Left cardiac atrium (tissue), 4 donors: ENCODE measurements around the gene ABAT. TPM values are rescaled to one million over a fixed set of nuclear protein-coding genes. Genes with fewer than 3 reads are reported as not detected.
"Not testable (repeated sequence)": the region's sequence is repeated elsewhere in the genome, so short reads cannot be mapped to it uniquely, and the experiment has no call there.

Experiments
- ATAC-seq, 2 donors: fragments of 200-7000 bp; cut with Tn5 transposase; one replicate each; pipeline ENCODE4 v1.9.1; 2020; ENCODE audit warnings: mild to moderate bottlenecking in 2 of 2, moderate library complexity in 2 of 2
- DNase-seq: peaks from one replicate; pipeline ENCODE4 v3.0.0-alpha.2; 2020
- intact Hi-C, 2 donors: fragments of 100-400 bp; cut with DNase I; formaldehyde crosslinking; loops; one replicate each; pipeline versions ENCODE4 v1.14.1 to v1.15.1; 2022 to 2023
- total RNA-seq, 2 donors: library from RNA; stranded (reverse); fragmentation: NEBNext Ultra II Directional; extraction: Animal tissue kit (Norgen Biotek cat#: 25700); gene quantifications; one replicate each; pipeline ENCODE4 v1.2.1, GENCODE V29; 2021
- donor health status: DM: no; HTN: yes; CAD: no.
- donor health status: DM: no; HTN: yes; CAD: no; lungs with severe emphysema.
- donor health status: DM: yes; HTN: yes; CAD: no.
- donor health status: Dilated cardiomyopathy.

Gene ABAT
- total RNA-seq, 2 donors from 2014 or later: 4.2 to 5.0 TPM

DNA sequence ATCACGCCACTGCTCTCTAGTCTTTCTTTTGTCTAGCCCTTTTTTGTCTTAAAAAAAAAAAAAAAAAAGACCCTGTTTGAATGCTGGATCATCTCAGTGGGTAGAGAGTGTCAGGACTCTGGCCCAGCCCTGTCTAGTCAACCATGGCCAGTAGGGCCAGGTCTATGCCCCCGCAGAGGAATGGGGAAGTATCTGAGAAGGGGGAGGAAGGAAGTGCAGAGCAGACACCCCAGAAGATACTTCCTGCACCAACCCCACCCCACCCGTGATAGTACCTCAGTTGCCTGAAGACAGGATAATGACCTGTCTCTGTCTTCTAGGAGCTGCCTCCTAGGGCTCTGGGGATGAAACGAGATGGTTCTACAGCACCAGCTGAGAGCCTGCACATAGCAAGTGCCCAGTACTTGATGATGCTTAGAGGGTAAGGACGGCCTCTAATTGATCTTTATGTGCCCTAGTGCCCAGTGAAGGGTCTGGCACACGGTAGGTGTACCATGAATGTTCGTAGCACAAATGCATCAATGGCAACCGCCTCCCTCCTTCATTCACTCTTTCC lies 55.4 kb downstream of the ABAT start:
- peak in 1 of 2 donors; percentile 30 for ATAC-seq
- DNase-seq: no peak
- intact Hi-C loops: no loop called here

DNA sequence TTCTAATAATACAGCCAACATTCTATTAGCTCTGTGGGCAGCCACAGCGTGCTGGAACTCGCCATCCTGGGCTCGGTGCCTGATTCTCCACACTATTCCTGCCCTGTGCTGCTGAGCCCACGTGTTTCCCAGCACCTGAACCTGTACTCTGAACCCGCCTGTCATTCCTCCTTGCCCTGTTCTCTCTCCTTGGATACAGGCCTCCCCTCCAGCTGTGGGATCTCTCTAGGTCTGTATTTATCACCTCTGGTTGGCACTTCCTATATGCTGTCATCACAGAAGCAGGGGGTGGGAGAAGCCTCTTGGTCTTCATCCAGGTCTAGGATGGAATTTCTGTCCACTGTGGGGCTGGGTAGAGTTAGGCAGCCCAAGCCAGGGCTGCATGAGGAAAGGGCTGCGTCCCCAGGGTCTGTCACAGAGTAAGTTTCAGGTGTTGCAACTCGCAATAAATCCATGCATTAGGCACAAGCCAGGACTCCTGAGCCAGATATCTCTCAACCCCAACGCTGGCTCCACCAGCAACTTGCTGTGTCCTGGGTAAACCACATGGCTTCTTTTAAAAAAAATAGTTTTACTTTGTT lies 56.0 kb downstream of the ABAT start:
- ATAC-seq (peak; percentile 23 to 38), DNase-seq (no peak)
- intact Hi-C loops: no loop called here

DNA sequence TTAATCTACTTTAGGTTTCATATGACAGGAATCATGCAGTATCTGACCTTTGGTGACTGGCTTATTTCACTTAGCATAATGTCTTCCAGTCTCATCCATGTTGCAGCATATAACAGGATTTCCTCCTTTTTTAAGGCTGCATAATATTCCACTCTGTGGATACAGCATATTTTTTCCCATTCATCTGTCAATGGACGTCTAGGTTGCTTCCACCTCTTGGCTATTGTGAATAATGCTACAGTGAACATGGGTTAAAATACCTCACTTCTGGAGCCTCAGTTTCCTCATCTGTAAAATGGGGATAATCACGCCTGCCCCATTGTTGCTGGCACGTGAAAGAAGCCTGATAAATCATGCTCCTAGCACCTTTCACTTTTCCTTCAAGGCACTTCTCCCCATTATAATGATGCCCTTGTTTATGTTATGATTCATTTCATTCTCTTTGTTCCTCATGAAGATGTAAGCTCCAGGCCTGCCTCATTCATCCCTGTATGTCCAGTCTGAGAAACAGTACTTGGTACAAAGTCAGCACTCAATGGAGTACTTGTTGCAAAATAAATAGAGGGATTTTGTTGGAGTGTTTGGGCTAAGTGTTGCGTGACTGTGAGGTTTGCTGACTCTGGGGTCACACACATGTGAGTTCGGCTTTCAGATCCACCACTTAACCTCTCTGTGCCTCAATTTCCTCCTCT lies 59.6 kb downstream of the ABAT start:
- no peak for ATAC-seq
- intact Hi-C loops: no loop called here
- no peak for DNase-seq

GRCh38 chr16:8735574-8735973 lies 61.2 kb downstream of the ABAT start:
- intact Hi-C loops: no loop called here
- no peak for DNase-seq
- no peak for ATAC-seq

- intact Hi-C loops: no loop called here
- ATAC-seq (no peak), DNase-seq (no peak)
Measured at GRCh38 chr16:8736123-8736668, 61.8 kb downstream of the ABAT start.

- intact Hi-C loops: no loop called here
- no peak for ATAC-seq
- no peak for DNase-seq
Measured at GRCh38 chr16:8739151-8739550, 64.7 kb downstream of the ABAT start.

DNA sequence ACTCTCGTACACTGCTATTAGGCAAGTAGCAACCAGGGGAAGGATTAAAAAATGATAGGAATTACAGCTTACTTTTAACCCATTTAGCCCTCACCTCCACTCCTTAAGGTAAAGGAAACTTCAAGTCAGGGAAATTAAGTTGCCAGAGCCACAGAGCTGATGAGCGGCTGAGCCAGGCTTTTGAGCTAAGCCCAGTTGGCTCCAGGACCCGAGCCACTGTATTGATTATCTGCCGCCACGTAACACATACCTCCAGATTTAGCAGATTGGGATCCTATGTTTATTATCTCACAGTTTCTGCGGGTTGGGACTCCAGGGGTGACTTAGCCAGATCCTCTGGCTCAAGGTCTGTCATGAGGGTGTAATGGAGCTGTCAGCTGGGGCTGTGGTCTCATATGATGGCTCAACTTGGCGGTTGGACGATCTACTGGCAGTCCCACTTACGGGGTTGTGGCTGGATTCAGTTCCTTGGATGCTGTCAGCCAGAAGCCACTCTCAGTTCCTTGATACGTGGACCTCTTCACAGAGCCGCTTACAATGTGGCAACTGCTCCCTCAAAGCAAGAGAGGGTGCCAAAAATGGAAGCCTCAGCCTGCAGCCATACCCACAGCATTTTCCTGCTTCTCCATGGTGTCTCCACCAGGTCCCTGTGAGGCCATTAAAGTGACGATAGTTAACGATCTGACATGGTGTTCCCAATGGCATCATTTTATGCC lies 65.7 kb downstream of the ABAT start:
- ATAC-seq (no peak), DNase-seq (no peak)
- intact Hi-C loops: no loop called here

DNA sequence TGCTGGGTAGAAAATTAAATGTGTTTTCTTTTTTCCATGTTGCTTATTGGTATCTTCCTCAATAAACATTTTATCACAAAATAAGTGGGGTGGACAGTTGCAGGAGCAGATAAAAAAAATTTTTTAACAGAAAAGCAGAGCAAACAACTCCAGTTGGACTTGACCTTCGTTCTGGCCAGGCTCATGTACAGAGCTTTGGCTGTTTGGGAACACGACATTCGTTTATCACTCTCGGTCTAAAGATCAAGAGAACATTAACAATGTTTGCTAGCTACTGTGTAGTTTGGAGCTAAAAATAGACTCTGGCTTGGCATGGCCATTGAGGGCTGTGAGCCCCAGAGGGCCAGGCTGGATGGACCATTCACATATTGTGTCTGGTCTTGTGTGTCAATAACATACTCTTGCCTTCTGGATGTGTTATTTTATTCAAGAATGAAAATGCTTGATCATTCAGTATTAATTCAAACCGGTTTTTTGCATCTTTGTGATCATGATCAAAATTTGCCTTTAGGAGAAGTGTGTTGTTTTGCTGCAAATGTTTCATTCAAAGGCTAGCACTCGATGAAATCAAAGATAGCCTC lies 66.4 kb downstream of the ABAT start:
- intact Hi-C loops: no loop called here
- DNase-seq: no peak

DNA sequence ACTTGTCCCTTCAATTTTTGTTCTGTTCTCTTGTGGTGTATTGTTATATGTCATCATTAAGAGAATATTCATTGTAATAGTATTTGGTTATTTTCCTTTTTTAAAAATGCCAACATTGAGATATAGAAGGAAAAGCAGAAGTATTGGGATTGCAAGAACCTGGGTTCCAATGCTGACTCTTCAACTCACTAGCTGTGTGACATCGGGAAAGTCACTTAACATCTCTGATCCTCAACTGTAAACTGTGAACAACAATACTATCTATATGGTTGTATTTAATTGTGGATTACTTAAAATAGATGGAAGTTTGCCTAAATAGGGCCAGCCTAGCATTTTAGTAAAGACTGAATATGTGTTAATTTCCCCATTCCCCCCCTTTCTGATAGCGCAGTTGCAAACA lies 67.2 kb downstream of the ABAT start:
- intact Hi-C loops: no loop called here
- DNase-seq (no peak), ATAC-seq (no peak)

More for the DNA sequence above, 66.4 kb downstream of the ABAT start:
- peak; percentile 67 to 80 for ATAC-seq

DNA sequence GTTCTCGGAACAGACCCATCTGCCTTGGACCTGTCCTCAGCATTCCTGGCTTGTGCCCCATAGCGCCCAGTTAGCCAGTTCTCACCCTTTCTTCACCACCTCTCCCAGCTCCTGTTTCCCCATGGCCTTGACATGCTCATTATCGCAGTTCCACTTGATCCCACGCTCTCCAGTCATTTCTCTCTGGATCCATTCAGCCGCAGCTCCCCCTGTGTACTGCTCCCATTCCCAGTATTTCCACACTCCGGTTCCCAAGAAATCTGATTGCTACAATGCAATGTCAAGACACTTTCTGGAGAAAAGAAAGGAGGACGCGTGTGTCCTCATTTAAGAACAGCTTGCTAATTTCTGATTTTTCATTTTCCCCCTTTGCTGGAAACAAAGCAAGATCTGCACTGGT lies 67.7 kb downstream of the ABAT start:
- DNase-seq: no peak
- peak; percentile 61 to 87 for ATAC-seq
- intact Hi-C loops: no loop called here

- ATAC-seq, DNase-seq, intact Hi-C loops: not testable (repeated sequence)
Measured at GRCh38 chr16:8748944-8749343, 74.5 kb downstream of the ABAT start.

DNA sequence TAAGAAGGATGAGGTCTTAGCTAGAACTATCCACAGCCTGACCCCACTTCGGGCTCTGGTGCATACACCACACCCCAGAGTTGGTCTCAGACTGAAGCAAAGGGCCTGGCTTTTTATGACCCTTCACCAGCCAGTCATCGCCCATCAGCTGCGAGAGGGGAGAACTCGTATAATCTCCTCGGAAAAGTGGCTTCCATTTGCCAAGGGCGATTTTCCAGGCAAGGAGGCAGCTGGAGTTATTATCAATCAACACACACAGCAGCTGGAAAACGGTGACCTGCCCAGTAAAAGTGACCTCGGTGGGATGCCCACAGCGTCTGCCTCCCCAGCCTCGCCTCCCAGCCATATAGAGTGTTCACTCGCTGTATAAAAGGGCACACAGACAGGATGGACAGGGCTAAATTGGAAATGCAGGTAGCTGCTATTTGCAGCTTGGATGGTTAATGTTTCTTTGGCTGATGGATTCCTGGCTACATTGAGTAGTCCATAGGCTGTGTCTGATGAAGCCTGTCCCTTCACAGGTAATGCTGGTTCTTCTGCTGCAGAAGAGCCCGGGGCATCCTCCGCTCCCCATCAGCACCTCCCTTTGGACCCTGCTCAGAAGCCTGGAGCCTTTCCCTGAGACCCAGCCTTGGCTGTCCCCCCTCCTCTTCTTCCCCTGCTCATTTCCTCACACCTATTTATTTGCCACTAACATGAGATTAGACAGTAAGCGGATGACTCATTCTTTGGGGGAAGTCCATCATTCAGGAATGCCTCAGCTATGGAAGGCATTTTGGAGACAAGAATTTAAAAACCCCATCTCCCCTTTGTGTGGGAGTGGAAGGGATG lies 77.3 kb downstream of the ABAT start:
- DNase-seq (no peak), ATAC-seq (peak; percentile 88 to 95)
- intact Hi-C loops: no loop called here

- ATAC-seq (no peak), DNase-seq (no peak)
- intact Hi-C loops: no loop called here
Measured at GRCh38 chr16:8752706-8753105, 78.3 kb downstream of the ABAT start.

- ATAC-seq: peak in 1 of 2 donors; percentile 16
- no peak for DNase-seq
- intact Hi-C loops: no loop called here
Measured at GRCh38 chr16:8753416-8754054, 79.1 kb downstream of the ABAT start.

GRCh38 chr16:8756755-8757154 lies 82.3 kb downstream of the ABAT start:
- DNase-seq (no peak), ATAC-seq (no peak)
- intact Hi-C loops: no loop called here

- no peak for ATAC-seq
- intact Hi-C loops: no loop called here
- DNase-seq: no peak
Measured at GRCh38 chr16:8758022-8758421, 83.6 kb downstream of the ABAT start.

GRCh38 chr16:8760021-8760420 lies 85.6 kb downstream of the ABAT start:
- intact Hi-C loops: no loop called here
- DNase-seq: no peak
- ATAC-seq: no peak

- DNase-seq (no peak), ATAC-seq (no peak)
- intact Hi-C loops: no loop called here
Measured at GRCh38 chr16:8761078-8761477, 86.7 kb downstream of the ABAT start.
